ENCODE results near the gene PON3. TPM values are rescaled to one million over a fixed set of nuclear protein-coding genes. Genes with fewer than 3 reads are reported as not detected.

Gene PON3
- total RNA-seq, 1 experiment from 2014 or later = 5.3 TPM

GRCh38 chr7:95367606-95368005 lies 28.6 kb downstream of the PON3 start:
- BruUV-seq (replicated peaks) = no TSS peak
- DNase-seq = no peak
- no peaks in the 10 kb centered on the region for H3K36me3 Mint-ChIP-seq (ENCODE audit: insufficient read depth, unreplicated experiment)
- no peaks in the 10 kb centered on the region for H3K27me3 Mint-ChIP-seq (ENCODE audit: unreplicated experiment)
- no peaks in the 10 kb centered on the region for H3K9me3 Mint-ChIP-seq (ENCODE audit: low read depth, unreplicated experiment)
- intact Hi-C loops (cut with micrococcal nuclease; ENCODE audit: unreplicated experiment) = no loop called here
- no peaks in the 10 kb centered on the region for H3K4me1 Mint-ChIP-seq (ENCODE audit: low read depth, unreplicated experiment)
- CTCF ChIA-PET = interaction anchor here (0.9 kb wide), 1 partner anchor 80 kb away, joined by 3 read pairs; no protein-coding TSS in a partner anchor
- no peak for TF ChIP-seq CTCF (IDR thresholded peaks at IDR 0.05; ENCODE audit: unreplicated experiment)
- H3K27ac Mint-ChIP-seq (ENCODE audit: unreplicated experiment) = no peak overlapping the region
- no peak overlapping the region for H3K4me3 Mint-ChIP-seq (ENCODE audit: low read depth, unreplicated experiment)

DNA sequence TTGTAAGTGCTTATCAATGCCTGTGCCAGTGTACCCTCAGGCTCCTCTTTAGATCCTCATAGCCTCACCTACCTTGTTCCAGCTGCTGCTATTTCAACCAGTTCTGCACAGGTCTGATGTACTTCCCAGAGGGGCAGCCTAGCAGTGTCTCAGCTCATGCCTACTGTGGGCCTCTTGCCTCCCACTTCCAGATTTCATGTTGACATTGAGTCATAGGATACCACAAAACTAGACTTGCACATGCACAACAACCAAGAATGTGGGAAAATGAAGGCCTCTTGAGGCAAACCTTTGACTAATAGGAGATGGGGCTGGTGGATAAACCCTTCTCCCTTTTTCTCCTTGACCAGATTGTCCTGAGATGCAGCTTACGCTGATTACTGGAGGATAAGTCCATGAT lies 31.0 kb downstream of the PON3 start:
- Mint-ChIP-seq H3K9me3 (ENCODE audit: low read depth, unreplicated experiment) (no peaks in the 10 kb centered on the region), H3K27ac (ENCODE audit: unreplicated experiment) (no peak overlapping the region), H3K4me3 (ENCODE audit: low read depth, unreplicated experiment) (no peak overlapping the region), H3K36me3 (ENCODE audit: insufficient read depth, unreplicated experiment) (no peaks in the 10 kb centered on the region), H3K27me3 (ENCODE audit: unreplicated experiment) (no peaks in the 10 kb centered on the region), H3K4me1 (ENCODE audit: low read depth, unreplicated experiment) (no peaks in the 10 kb centered on the region)
- intact Hi-C loops (cut with micrococcal nuclease; ENCODE audit: unreplicated experiment) = no loop called here
- CTCF ChIA-PET = no interaction called here
- DNase-seq = no peak
- no TSS peak for BruUV-seq (replicated peaks)
- no peak for TF ChIP-seq CTCF (IDR thresholded peaks at IDR 0.05; ENCODE audit: unreplicated experiment)

DNA sequence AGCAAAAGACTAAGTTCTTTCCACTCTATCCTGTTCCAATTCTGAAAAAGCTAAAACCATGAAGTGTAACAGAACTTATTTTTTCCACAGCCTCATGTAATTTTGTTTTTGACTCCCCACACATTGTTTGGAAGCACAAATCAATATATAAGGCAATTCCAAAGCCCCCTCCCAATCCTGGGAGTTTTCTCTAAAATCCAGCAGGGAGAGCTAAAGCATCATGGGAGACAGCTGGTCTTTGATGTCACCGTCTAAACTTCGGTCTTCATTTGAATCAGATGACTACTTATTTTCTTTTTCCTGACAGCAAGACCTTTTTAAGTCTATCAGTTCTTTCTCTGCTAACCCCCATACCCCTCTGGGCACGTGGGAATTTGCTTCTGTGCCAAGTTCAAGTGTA lies 38.6 kb downstream of the PON3 start:
- Mint-ChIP-seq H3K27ac (ENCODE audit: unreplicated experiment) (no peak overlapping the region), H3K36me3 (ENCODE audit: insufficient read depth, unreplicated experiment) (no peaks in the 10 kb centered on the region), H3K9me3 (ENCODE audit: low read depth, unreplicated experiment) (no peaks in the 10 kb centered on the region), H3K4me3 (ENCODE audit: low read depth, unreplicated experiment) (no peak overlapping the region), H3K4me1 (ENCODE audit: low read depth, unreplicated experiment) (no peaks in the 10 kb centered on the region), H3K27me3 (ENCODE audit: unreplicated experiment) (no peaks in the 10 kb centered on the region)
- DNase-seq = no peak
- no TSS peak for BruUV-seq (replicated peaks)
- CTCF ChIA-PET = no interaction called here
- intact Hi-C loops (cut with micrococcal nuclease; ENCODE audit: unreplicated experiment) = no loop called here
- TF ChIP-seq CTCF (IDR thresholded peaks at IDR 0.05; ENCODE audit: unreplicated experiment) = no peak

DNA sequence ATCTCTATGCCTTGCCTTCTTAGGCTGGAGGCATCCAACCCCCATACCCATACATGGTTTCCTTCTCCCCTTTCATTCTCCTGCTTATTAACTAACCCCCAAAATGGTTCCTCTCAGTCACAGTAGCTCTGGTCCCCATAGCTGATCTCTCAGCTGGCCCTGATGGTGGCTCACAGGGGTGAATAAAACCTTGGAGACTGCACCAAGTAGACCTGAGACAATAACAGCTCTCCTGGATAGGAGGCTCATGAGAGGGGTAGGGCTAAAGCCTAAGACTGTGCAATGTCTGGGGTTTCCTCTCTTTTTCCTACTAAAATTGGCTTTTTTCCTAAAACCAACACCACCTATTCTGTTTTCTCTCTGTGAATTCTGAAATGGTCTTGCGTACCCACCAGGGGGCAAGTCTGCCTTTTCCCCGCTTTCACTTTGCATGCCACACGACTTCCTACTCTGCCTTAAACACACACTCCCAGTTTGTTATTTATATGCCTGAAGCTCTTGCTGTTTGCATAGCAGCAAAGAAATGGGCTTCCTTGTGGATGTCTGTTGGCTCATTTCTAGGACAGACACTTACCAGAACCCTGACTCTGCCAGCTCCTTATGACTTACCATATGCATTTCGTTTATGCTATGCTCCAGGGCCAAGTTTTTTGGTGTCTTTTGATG lies 53.4 kb downstream of the PON3 start:
- Mint-ChIP-seq H3K9me3 (ENCODE audit: low read depth, unreplicated experiment) (peaks cover under 1% of the 10 kb centered on the region), H3K4me1 (ENCODE audit: low read depth, unreplicated experiment) (no peaks in the 10 kb centered on the region)

More for the DNA sequence above, 53.4 kb downstream of the PON3 start:
- no peak for DNase-seq
- intact Hi-C loops (cut with micrococcal nuclease; ENCODE audit: unreplicated experiment) = no loop called here
- no peak overlapping the region for H3K27ac Mint-ChIP-seq (ENCODE audit: unreplicated experiment)
- CTCF ChIA-PET = no interaction called here
- no peaks in the 10 kb centered on the region for H3K36me3 Mint-ChIP-seq (ENCODE audit: insufficient read depth, unreplicated experiment)
- no peak for TF ChIP-seq CTCF (IDR thresholded peaks at IDR 0.05; ENCODE audit: unreplicated experiment)
- no peaks in the 10 kb centered on the region for H3K27me3 Mint-ChIP-seq (ENCODE audit: unreplicated experiment)
- no TSS peak for BruUV-seq (replicated peaks)
- H3K4me3 Mint-ChIP-seq (ENCODE audit: low read depth, unreplicated experiment) = no peak overlapping the region
